H1 (cell line): ENCODE results near the gene CDKL4. TPM values are rescaled to one million over a fixed set of nuclear protein-coding genes. Genes with fewer than 3 reads are reported as not detected.

ENCODE experiments used
- CTCF ChIA-PET: fragments of 300-600 bp; sonication (Branson Sonifier 250); formaldehyde crosslinking; loops from one replicate; lab custom pipeline; 2021; ENCODE audit not compliant: partially characterized antibody; lab: Charles Lee
- POLR2A ChIA-PET: fragments of 300-600 bp; sonication (Branson Sonifier 250); formaldehyde crosslinking; loops from one replicate; lab custom pipeline; 2021; ENCODE audit warnings: inconsistent platforms; ENCODE audit not compliant: partially characterized antibody; lab: Charles Lee
- DNase-seq, 2 experiments: peaks; one replicate each; pipeline versions ENCODE4 v3.0.0 to v3.0.0-alpha.2; 2010 to 2022; ENCODE audit warnings: low spot score in 2 of 2, low read depth in 1 of 2, mixed read lengths in 1 of 2
- FAIRE-seq: peaks from 2 replicates; lab custom pipeline; 2011; peaks lifted over from hg19 to GRCh38; lab: Jason Lieb, UNC
- H2AFZ ChIP-seq: 2 replicates; pipeline ENCODE4 v1.8.1; 2012; ENCODE audit warnings: low read length, inconsistent platforms
- H2AK5ac ChIP-seq: 2 replicates; pipeline ENCODE4 v1.6.1; 2013; ENCODE audit warnings: low read depth, low read length
- H2BK120ac ChIP-seq: replicated peaks from 2 replicates; pipeline ENCODE3; 2013; ENCODE audit warnings: low read depth, low read length, inconsistent platforms
- H2BK12ac ChIP-seq: 2 replicates; pipeline ENCODE4 v1.6.1; 2013; ENCODE audit warnings: low read depth, low read length
- H2BK15ac ChIP-seq: 2 replicates; pipeline ENCODE4 v1.6.1; 2013; ENCODE audit warnings: low read length
- H2BK20ac ChIP-seq: 2 replicates; pipeline ENCODE4 v1.6.1; 2013; ENCODE audit warnings: low read length
- H2BK5ac ChIP-seq: 2 replicates; pipeline ENCODE4 v1.6.1; 2013; ENCODE audit warnings: low read depth, low read length
- H3K14ac ChIP-seq: 2 replicates; pipeline ENCODE4 v1.6.1; 2013; ENCODE audit warnings: inconsistent platforms; ENCODE audit not compliant: insufficient read length
- H3K18ac ChIP-seq: 2 replicates; pipeline ENCODE4 v1.6.1; 2013; ENCODE audit warnings: low read length; ENCODE audit errors: extremely low read depth
- H3K23ac ChIP-seq: 2 replicates; pipeline ENCODE4 v1.6.1; 2013; ENCODE audit warnings: inconsistent platforms; ENCODE audit not compliant: insufficient read length
- H3K23me2 ChIP-seq: 2 replicates; pipeline ENCODE4 v1.6.1; 2013; ENCODE audit warnings: low read depth, low read length
- H3K27ac ChIP-seq: 2 replicates; pipeline ENCODE4 v1.6.1; 2011; ENCODE audit warnings: low read depth, low read length, inconsistent platforms
- H3K27me3 ChIP-seq, 4 experiments: replicated peaks in 1 of 4; 1 replicate in 1 of 4; 2 replicates in 3 of 4; pipeline versions ENCODE4 v1.6.1 to v1.8.1; 2011 to 2013; ENCODE audit warnings: low read length in 3 of 4, mild to moderate bottlenecking in 3 of 4, inconsistent platforms in 2 of 4, mixed read lengths in 2 of 4, moderate library complexity in 1 of 4; ENCODE audit not compliant: control insufficient read depth in 3 of 4, insufficient read depth in 3 of 4; ENCODE audit errors: extremely low read depth in 1 of 4
- H3K36me3 ChIP-seq, 4 experiments: 2 replicates each; pipeline versions ENCODE4 v1.6.1 to v1.8.1; 2011 to 2013; ENCODE audit warnings: mild to moderate bottlenecking in 4 of 4, low read length in 3 of 4, moderate library complexity in 2 of 4, control low read depth in 1 of 4, inconsistent platforms in 1 of 4; ENCODE audit not compliant: insufficient read depth in 4 of 4, control insufficient read depth in 2 of 4
- H3K4ac ChIP-seq: replicated peaks from 2 replicates; pipeline ENCODE3; 2013; ENCODE audit warnings: low read length, low read depth, mixed read lengths, inconsistent platforms; ENCODE audit not compliant: insufficient read length
- H3K4me1 ChIP-seq, 4 experiments: replicated peaks in 1 of 4; 1 replicate in 1 of 4; 2 replicates in 3 of 4; pipeline versions ENCODE4 v1.6.1 to v1.8.1; 2011 to 2013; ENCODE audit warnings: low read length in 3 of 4, inconsistent platforms in 2 of 4, mixed read lengths in 1 of 4; ENCODE audit not compliant: insufficient read depth in 4 of 4, control insufficient read depth in 3 of 4
- H3K4me2 ChIP-seq, 2 experiments: 2 replicates each; pipeline versions ENCODE4 v1.6.1 to v1.8.1; 2011 to 2013; ENCODE audit warnings: low read depth in 2 of 2, low read length in 2 of 2, control low read depth in 1 of 2, inconsistent platforms in 1 of 2, mild to moderate bottlenecking in 1 of 2; ENCODE audit not compliant: insufficient read depth in 1 of 2
- H3K4me3 ChIP-seq, 4 experiments: fragments of 200-600, 300-600 bp in 1 of 4; sonication (generic), shearing (Covaris generic), sonication (Bioruptor Twin) in 1 of 4; 2 replicates each; pipeline versions ENCODE4 v1.5.1 to v1.8.1; 2011 to 2016; ENCODE audit warnings: low read length in 4 of 4, low read depth in 3 of 4, control low read depth in 2 of 4, inconsistent platforms in 2 of 4, mild to moderate bottlenecking in 2 of 4, mixed read lengths in 1 of 4, moderate library complexity in 1 of 4; ENCODE audit not compliant: insufficient read depth in 2 of 4; ENCODE audit errors: extremely low read depth in 1 of 4
- H3K56ac ChIP-seq: replicated peaks from 2 replicates; pipeline ENCODE3; 2013; ENCODE audit warnings: low read depth, mild to moderate bottlenecking, mixed read lengths, low read length, inconsistent platforms; ENCODE audit not compliant: insufficient read length
- H3K79me1 ChIP-seq: 2 replicates; pipeline ENCODE4 v1.6.1; 2013; ENCODE audit warnings: low read depth, low read length, control low read depth
- H3K79me2 ChIP-seq, 2 experiments: 2 replicates each; pipeline versions ENCODE4 v1.6.1 to v1.8.1; 2012 to 2013; ENCODE audit warnings: low read length in 2 of 2, mild to moderate bottlenecking in 2 of 2, inconsistent platforms in 1 of 2; ENCODE audit not compliant: insufficient read depth in 2 of 2, control insufficient read depth in 1 of 2
- H3K9ac ChIP-seq, 4 experiments: replicated peaks in 1 of 4; 1 replicate in 1 of 4; 2 replicates in 3 of 4; pipeline versions ENCODE4 v1.6.1 to v1.8.1; 2011 to 2013; ENCODE audit warnings: low read depth in 3 of 4, low read length in 3 of 4, control low read depth in 2 of 4, mild to moderate bottlenecking in 2 of 4, moderate library complexity in 2 of 4, inconsistent platforms in 1 of 4; ENCODE audit errors: extremely low read depth in 1 of 4
- H3K9me3 ChIP-seq, 2 experiments: 2 replicates each; pipeline versions ENCODE4 v1.6.1 to v1.8.1; 2012 to 2013; ENCODE audit warnings: mild to moderate bottlenecking in 2 of 2, moderate library complexity in 2 of 2, control low read depth in 1 of 2, inconsistent platforms in 1 of 2, low read depth in 1 of 2, low read length in 1 of 2, mixed read lengths in 1 of 2; ENCODE audit not compliant: insufficient read depth in 2 of 2
- H4K20me1 ChIP-seq, 2 experiments: replicated peaks in 1 of 2; 2 replicates each; pipeline versions ENCODE3 to v1.8.1; 2011 to 2013; ENCODE audit warnings: inconsistent platforms in 2 of 2, low read length in 2 of 2, mild to moderate bottlenecking in 1 of 2; ENCODE audit not compliant: insufficient read depth in 2 of 2, control insufficient read depth in 1 of 2
- H4K5ac ChIP-seq: 2 replicates; pipeline ENCODE4 v1.6.1; 2013; ENCODE audit warnings: low read length, low read depth, mixed read lengths, inconsistent platforms; ENCODE audit not compliant: insufficient read length
- H4K8ac ChIP-seq: 2 replicates; pipeline ENCODE4 v1.8.0; 2013; ENCODE audit warnings: mild to moderate bottlenecking, moderate library complexity, low read length, inconsistent platforms; ENCODE audit not compliant: insufficient read depth; ENCODE audit errors: extremely low read depth
- H4K91ac ChIP-seq: replicated peaks from 2 replicates; pipeline ENCODE3; 2013; ENCODE audit warnings: low read length, mixed read lengths, inconsistent platforms; ENCODE audit not compliant: insufficient read length
- ASH2L ChIP-seq: fragments of 200-600, 300-600 bp; sonication (generic); IDR thresholded peaks from one replicate; pipeline ENCODE4 v1.7.1; 2017; ENCODE audit warnings: low read length
- BRCA1 ChIP-seq: IDR thresholded peaks from 2 replicates; pipeline ENCODE4 v1.6.1; 2012; ENCODE audit warnings: low read depth, low read length, improper control_type of control experiment
- CBX8 ChIP-seq: fragments of 300-800, 300-1000 bp; sonication (generic); IDR thresholded peaks from 2 replicates; pipeline ENCODE4 v1.7.1; 2016; ENCODE audit warnings: low read depth, low read length, borderline replicate concordance
- FOSL1 ChIP-seq: IDR thresholded peaks from 2 replicates; pipeline ENCODE4 v1.6.1; 2011; ENCODE audit warnings: mild to moderate bottlenecking, low read depth, low read length, moderate library complexity; ENCODE audit not compliant: insufficient read depth
- MAFK ChIP-seq: IDR thresholded peaks from 2 replicates; pipeline ENCODE4 v1.6.1; 2012; ENCODE audit warnings: low read depth, mild to moderate bottlenecking, improper control_type of control experiment, low read length
- NANOG ChIP-seq: IDR thresholded peaks from 2 replicates; pipeline ENCODE4 v1.6.1; 2011; ENCODE audit warnings: low read length, low read depth, mild to moderate bottlenecking, inconsistent platforms; ENCODE audit not compliant: insufficient read depth, poor library complexity, severe bottlenecking
- NRF1 ChIP-seq: IDR thresholded peaks from 2 replicates; pipeline ENCODE4 v1.6.1; 2011; ENCODE audit warnings: mild to moderate bottlenecking, low read depth, low read length, improper control_type of control experiment
- POU5F1 ChIP-seq: IDR thresholded peaks from 2 replicates; pipeline ENCODE4 v1.6.1; 2011; ENCODE audit warnings: low read depth, mild to moderate bottlenecking, low read length, moderate library complexity
- SP2 ChIP-seq: IDR thresholded peaks from 2 replicates; pipeline ENCODE4 v1.6.1; 2012; ENCODE audit warnings: mild to moderate bottlenecking, low read length, inconsistent platforms
- TEAD4 ChIP-seq: IDR thresholded peaks from 2 replicates; pipeline ENCODE4 v1.6.1; 2012; ENCODE audit warnings: low read depth, low read length, inconsistent platforms, mixed read lengths
- YY1 ChIP-seq: IDR thresholded peaks from 2 replicates; pipeline ENCODE4 v1.6.1; 2011; ENCODE audit warnings: low read depth, mild to moderate bottlenecking, low read length
- WGBS, 2 experiments: shearing (Covaris generic) in 1 of 2; methylation state at CpG; one replicate each; pipeline versions ENCODE4 v1.1.6 to v1.1.7; 2013 to 2015; ENCODE audit warnings: low lambda C conversion rate in 2 of 2, mixed read lengths in 2 of 2, inconsistent platforms in 1 of 2, low coverage in 1 of 2, missing lambda C conversion rate in 1 of 2; ENCODE audit not compliant: insufficient replicate concordance in 2 of 2, insufficient coverage in 1 of 2, insufficient read length in 1 of 2; ENCODE audit errors: extremely low coverage in 1 of 2, missing lambda C conversion rate in 1 of 2; 5-methylcytosine and 5-hydroxymethylcytosine counted together
- polyA plus RNA-seq, 7 experiments: library from polyadenylated mRNA; depleted of rRNA in 3 of 7; stranded (reverse) in 5 of 7; unstranded in 2 of 7; fragments of >200 nt in 5 of 7; fragments of 200-250 nt in 2 of 7; gene quantifications; 1 replicate in 5 of 7; 2 replicates in 1 of 7; 4 replicates in 1 of 7; pipeline versions ENCODE4 v1.2.1 to v1.2.3, GENCODE V29; 2011 to 2013; ENCODE audit warnings: missing spikeins in 2 of 7, mixed read lengths in 2 of 7
- total RNA-seq: library from RNA; stranded (reverse); fragmentation: NEBNext Ultra II Directional; extraction: Animal tissue kit (Norgen Biotek cat#: 25700); gene quantifications from 2 replicates; pipeline ENCODE4 v1.2.1, GENCODE V29; 2021
- TF ChIP-seq, protein P1 (sequence below): IDR thresholded peaks from 2 replicates; pipeline ENCODE4 v1.6.1; 2012; ENCODE audit warnings: low read length, inconsistent platforms
- TF ChIP-seq, protein P2 (sequence below): IDR thresholded peaks from 2 replicates; pipeline ENCODE4 v1.6.1; 2012; ENCODE audit warnings: inconsistent platforms

Gene CDKL4
- total and polyA plus RNA-seq, 2 of the 8 experiments (the other 6 are each of a cell fraction or from before 2014, with no cell fraction given), result not detected

DNA sequence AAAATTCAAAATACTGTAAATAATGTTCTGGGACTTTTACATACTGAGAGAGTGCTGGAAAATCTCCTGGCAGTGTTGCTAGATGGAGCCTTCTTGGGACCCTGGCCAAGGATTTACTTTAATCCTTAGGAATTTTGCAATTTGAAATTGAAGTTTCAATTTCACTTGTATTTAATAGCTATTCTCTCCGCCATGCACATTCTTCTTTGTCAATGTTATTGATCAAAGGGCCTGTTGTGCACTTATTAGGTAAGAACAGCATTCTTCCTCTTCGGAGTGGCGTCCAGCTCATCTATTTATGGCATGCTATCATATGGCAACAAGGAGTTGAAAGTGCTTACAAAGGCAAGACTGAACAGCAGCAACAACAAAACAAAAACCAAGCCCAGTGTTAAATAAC is 82.8 kb downstream of the CDKL4 start:
- DNase-seq, result no peak
- no peaks in the 10 kb centered on the region for H3K27me3 ChIP-seq
- POLR2A ChIA-PET, result interaction anchor here (0.6 kb wide), 1 partner anchor 465 kb away, joined by 3 read pairs; no protein-coding TSS in a partner anchor
- no peaks in the 10 kb centered on the region for H3K23me2 ChIP-seq
- FAIRE-seq, result no peak
- no peaks in the 10 kb centered on the region for H3K9me3 ChIP-seq
- no peak overlapping the region for H2BK20ac ChIP-seq
- no peaks in the 10 kb centered on the region for H3K36me3 ChIP-seq
- H3K4me1 ChIP-seq, result peaks cover 0 to 2% (median 0%) of the 10 kb centered on the region in 4 experiments; a peak in 1 of 7 replicates
- no peak overlapping the region for H3K56ac ChIP-seq
- H2AFZ ChIP-seq, result no peak overlapping the region
- H3K18ac ChIP-seq, result no peak overlapping the region
- CTCF ChIA-PET, result interaction anchor here (0.9 to 1.5 kb wide), 3 partner anchors 19 to 68 kb away, joined by 3 to 5 read pairs (median 3); no protein-coding TSS in a partner anchor
- no peak overlapping the region for H3K23ac ChIP-seq
- no peak overlapping the region for H3K27ac ChIP-seq
- H2BK5ac ChIP-seq, result no peak overlapping the region
- no peak overlapping the region for H2BK120ac ChIP-seq
- H4K20me1 ChIP-seq, result no peaks in the 10 kb centered on the region
- H3K79me1 ChIP-seq, result no peaks in the 10 kb centered on the region
- no peak overlapping the region for H3K4me2 ChIP-seq
- H3K14ac ChIP-seq, result no peak overlapping the region
- no peak overlapping the region for H4K5ac ChIP-seq
- WGBS, 2 experiments, result 96% methylated on average over 3 of the region's 3 CpGs; no CpG with 5 or more reads in 1 of the 2 experiments
- H3K4ac ChIP-seq, result no peak overlapping the region
- H3K79me2 ChIP-seq, result no peaks in the 10 kb centered on the region
- no peak overlapping the region for H3K4me3 ChIP-seq
- no peak overlapping the region for H3K9ac ChIP-seq
- H4K91ac ChIP-seq, result no peak overlapping the region
- H2BK15ac ChIP-seq, result no peak overlapping the region
- H4K8ac ChIP-seq, result no peak overlapping the region
- H2AK5ac ChIP-seq, result no peak overlapping the region
- H2BK12ac ChIP-seq, result no peak overlapping the region
- TF ChIP-seq, protein P1, sequence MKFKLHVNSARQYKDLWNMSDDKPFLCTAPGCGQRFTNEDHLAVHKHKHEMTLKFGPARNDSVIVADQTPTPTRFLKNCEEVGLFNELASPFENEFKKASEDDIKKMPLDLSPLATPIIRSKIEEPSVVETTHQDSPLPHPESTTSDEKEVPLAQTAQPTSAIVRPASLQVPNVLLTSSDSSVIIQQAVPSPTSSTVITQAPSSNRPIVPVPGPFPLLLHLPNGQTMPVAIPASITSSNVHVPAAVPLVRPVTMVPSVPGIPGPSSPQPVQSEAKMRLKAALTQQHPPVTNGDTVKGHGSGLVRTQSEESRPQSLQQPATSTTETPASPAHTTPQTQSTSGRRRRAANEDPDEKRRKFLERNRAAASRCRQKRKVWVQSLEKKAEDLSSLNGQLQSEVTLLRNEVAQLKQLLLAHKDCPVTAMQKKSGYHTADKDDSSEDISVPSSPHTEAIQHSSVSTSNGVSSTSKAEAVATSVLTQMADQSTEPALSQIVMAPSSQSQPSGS, result no peak
- TF ChIP-seq NRF1 (no peak), YY1 (no peak), MAFK (no peak), TEAD4 (no peak), BRCA1 (no peak), CBX8 (no peak), NANOG (no peak), FOSL1 (no peak), ASH2L (no peak), POU5F1 (no peak), SP2 (no peak)
- TF ChIP-seq, protein P2, sequence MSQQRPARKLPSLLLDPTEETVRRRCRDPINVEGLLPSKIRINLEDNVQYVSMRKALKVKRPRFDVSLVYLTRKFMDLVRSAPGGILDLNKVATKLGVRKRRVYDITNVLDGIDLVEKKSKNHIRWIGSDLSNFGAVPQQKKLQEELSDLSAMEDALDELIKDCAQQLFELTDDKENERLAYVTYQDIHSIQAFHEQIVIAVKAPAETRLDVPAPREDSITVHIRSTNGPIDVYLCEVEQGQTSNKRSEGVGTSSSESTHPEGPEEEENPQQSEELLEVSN, result no peak
